Measurements from ENCODE around the gene THRB. TPM values are rescaled to one million over a fixed set of nuclear protein-coding genes. Genes with fewer than 3 reads are reported as not detected.

THRB gene
- polyA plus RNA-seq, 1 experiment = 0.83 TPM

DNA sequence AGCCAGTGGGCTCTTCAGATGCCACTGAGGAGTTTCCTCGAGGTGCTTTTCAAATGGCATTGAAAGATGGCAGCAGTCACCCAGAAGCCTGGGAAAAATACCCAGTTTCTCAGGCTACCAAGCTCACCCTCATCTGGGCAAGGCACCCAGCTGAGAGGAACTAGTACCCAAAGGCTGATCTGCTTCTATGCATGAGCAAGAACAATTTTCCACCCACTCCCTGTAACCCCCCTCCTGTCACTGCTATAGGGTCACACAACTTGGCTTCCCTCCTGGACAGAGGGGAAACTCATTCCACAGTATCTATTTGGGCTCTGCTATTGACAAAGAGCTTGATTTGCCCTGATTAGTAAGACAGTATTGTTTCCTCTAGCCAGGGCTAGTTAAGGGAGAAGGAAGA lies 31.9 kb downstream of the THRB start:
- Histone ChIP-seq H3K4me3 (ENCODE audit: low read depth, low read length) (no peak overlapping the region), H3K27me3 (ENCODE audit: control insufficient read depth, insufficient read depth, low read length) (no peaks in the 10 kb centered on the region), H3K36me3 (ENCODE audit: control insufficient read depth, insufficient read depth, low read length) (no peaks in the 10 kb centered on the region)
- TF ChIP-seq, protein P1, sequence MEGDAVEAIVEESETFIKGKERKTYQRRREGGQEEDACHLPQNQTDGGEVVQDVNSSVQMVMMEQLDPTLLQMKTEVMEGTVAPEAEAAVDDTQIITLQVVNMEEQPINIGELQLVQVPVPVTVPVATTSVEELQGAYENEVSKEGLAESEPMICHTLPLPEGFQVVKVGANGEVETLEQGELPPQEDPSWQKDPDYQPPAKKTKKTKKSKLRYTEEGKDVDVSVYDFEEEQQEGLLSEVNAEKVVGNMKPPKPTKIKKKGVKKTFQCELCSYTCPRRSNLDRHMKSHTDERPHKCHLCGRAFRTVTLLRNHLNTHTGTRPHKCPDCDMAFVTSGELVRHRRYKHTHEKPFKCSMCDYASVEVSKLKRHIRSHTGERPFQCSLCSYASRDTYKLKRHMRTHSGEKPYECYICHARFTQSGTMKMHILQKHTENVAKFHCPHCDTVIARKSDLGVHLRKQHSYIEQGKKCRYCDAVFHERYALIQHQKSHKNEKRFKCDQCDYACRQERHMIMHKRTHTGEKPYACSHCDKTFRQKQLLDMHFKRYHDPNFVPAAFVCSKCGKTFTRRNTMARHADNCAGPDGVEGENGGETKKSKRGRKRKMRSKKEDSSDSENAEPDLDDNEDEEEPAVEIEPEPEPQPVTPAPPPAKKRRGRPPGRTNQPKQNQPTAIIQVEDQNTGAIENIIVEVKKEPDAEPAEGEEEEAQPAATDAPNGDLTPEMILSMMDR (IDR thresholded peaks at IDR 0.05; ENCODE audit: insufficient read depth, low read depth, low read length) = no peak
- POLR2A ChIA-PET = no interaction called here
- no peak for DNase-seq (ENCODE audit: low read depth)
- CTCF ChIA-PET = no interaction called here

DNA sequence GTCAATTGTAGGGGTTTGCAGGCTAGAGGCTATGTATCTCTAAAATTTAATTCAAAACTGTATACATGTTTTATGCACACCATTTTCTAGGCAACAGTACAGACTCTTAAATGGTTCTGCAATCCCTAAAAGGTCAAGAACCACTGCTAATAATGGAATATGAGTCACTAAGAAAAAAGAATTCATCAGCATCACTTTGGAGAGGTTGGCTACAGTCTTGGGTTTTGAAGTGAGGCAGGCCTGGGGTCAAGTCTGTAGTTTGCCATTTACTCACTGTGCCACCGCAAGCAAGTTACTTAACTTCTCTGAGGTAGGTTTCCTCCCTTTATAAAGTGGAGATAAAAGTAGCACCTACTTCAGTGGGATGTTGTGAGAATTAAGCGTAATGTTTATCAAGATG lies 33.7 kb downstream of the THRB start:
- H3K4me3 ChIP-seq (ENCODE audit: low read depth, low read length) = no peak overlapping the region
- no peak for DNase-seq (ENCODE audit: low read depth)
- no peaks in the 10 kb centered on the region for H3K36me3 ChIP-seq (ENCODE audit: control insufficient read depth, insufficient read depth, low read length)
- no peaks in the 10 kb centered on the region for H3K27me3 ChIP-seq (ENCODE audit: control insufficient read depth, insufficient read depth, low read length)
- ChIA-PET CTCF (no interaction called here), POLR2A (no interaction called here)
- TF ChIP-seq, protein P1 (IDR thresholded peaks at IDR 0.05; ENCODE audit: insufficient read depth, low read depth, low read length) = no peak

DNA sequence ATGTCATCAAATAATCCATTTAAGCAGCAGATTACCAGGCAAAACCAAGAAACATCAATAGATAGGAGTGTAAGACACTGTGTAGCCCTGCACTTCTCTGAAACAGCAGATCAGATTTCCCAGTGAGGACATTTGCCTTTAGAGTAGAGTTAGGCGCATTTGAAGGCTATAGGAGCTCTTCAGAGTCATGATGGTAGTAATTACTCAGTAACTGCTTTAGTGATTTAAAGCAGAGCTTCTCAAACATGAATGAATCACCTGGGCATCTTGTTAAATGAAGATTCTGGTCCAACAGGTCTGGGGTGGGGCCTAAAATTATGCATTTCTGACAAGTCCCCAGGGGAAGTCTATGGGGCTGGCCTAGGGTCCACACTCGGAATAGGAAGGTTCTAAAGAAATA lies 36.9 kb downstream of the THRB start:
- POLR2A ChIA-PET = no interaction called here
- Histone ChIP-seq H3K27me3 (ENCODE audit: control insufficient read depth, insufficient read depth, low read length) (no peaks in the 10 kb centered on the region), H3K4me3 (ENCODE audit: low read depth, low read length) (no peak overlapping the region), H3K36me3 (ENCODE audit: control insufficient read depth, insufficient read depth, low read length) (no peaks in the 10 kb centered on the region)
- DNase-seq (ENCODE audit: low read depth) = no peak
- CTCF ChIA-PET = interaction anchor here (1.1 kb wide), 1 partner anchor 20 kb away, joined by 5 read pairs; no protein-coding TSS in a partner anchor
- TF ChIP-seq, protein P1 (IDR thresholded peaks at IDR 0.05; ENCODE audit: insufficient read depth, low read depth, low read length) = no peak

DNA sequence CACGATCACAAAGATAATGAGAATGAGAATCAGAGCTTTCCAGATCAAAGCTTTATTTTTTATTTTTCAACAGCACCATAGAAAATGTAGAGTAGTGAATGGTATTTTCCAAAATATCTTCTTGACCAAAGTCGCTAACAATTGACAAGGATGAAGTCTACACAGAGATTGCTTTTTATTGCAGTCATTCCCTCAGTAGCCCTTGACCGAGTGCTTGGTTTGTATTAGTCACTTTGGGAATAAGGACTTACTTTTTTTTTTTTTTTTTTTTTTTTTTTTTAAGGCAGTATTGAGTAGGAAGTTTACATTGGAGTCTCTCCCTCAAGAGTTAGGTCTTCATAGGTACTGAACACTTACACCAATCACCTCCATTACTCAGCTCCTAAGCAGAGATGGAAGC lies 39.8 kb downstream of the THRB start:
- TF ChIP-seq, protein P1 (IDR thresholded peaks at IDR 0.05; ENCODE audit: insufficient read depth, low read depth, low read length) = no peak
- Histone ChIP-seq H3K27me3 (ENCODE audit: control insufficient read depth, insufficient read depth, low read length) (no peaks in the 10 kb centered on the region; the same call in 1 of the 2 replicates), H3K4me3 (ENCODE audit: low read depth, low read length) (no peak overlapping the region), H3K36me3 (ENCODE audit: control insufficient read depth, insufficient read depth, low read length) (no peaks in the 10 kb centered on the region)
- ChIA-PET POLR2A (no interaction called here), CTCF (no interaction called here)
- DNase-seq (ENCODE audit: low read depth) = no peak

DNA sequence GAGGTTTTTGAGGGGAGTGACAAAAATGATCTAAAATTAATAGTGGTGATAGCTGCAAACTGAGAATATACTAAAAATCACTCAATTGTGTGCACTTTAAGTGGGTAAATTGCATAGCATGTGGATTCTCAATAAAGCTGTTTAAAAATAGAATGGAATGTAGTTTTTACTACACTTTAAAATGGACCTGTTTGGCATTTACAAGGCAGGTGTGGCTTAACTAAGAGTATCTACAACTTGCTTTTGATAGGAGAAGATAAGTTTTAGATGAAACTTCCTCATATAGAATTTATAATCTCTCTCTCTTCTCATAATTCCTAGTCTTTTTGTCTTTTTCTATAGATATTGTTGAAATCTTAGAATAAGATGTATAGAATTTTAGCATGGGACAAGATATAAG lies 40.3 kb downstream of the THRB start:
- H3K4me3 ChIP-seq (ENCODE audit: low read depth, low read length) = no peak overlapping the region
- POLR2A ChIA-PET = no interaction called here

More for the DNA sequence above, 40.3 kb downstream of the THRB start:
- Histone ChIP-seq H3K27me3 (ENCODE audit: control insufficient read depth, insufficient read depth, low read length) (no peaks in the 10 kb centered on the region; the same call in 1 of the 2 replicates), H3K36me3 (ENCODE audit: control insufficient read depth, insufficient read depth, low read length) (no peaks in the 10 kb centered on the region)
- TF ChIP-seq, protein P1 (IDR thresholded peaks at IDR 0.05; ENCODE audit: insufficient read depth, low read depth, low read length) = no peak
- CTCF ChIA-PET = interaction anchor here (0.8 kb wide), 1 partner anchor 28 kb away, joined by 3 read pairs; no protein-coding TSS in a partner anchor
- no peak for DNase-seq (ENCODE audit: low read depth)
